HG02623 (cell line): ENCODE results near the gene ZNF684.
A peak's percentile ranks its signal among the peaks of the same experiment; 100 is the strongest.
"Not testable (repeated sequence)": the region's sequence is repeated elsewhere in the genome, so short reads cannot be mapped to it uniquely, and the experiment has no call there.

ENCODE experiments used
- ATAC-seq: cut with Tn5 transposase; IDR thresholded peaks from one replicate; pipeline ENCODE4 v1.9.1; 2021; ENCODE audit warnings: moderate library complexity; ENCODE audit not compliant: unreplicated experiment

ZNF684 gene

GRCh38 chr1:40531381-40532061, at the start of gene ZNF684:
Gene ZNF684 (plus strand): TSS chr1:40531637. CDS start chr1:40533167, 1,530 bp downstream.
- ATAC-seq = peak; percentile 98

DNA sequence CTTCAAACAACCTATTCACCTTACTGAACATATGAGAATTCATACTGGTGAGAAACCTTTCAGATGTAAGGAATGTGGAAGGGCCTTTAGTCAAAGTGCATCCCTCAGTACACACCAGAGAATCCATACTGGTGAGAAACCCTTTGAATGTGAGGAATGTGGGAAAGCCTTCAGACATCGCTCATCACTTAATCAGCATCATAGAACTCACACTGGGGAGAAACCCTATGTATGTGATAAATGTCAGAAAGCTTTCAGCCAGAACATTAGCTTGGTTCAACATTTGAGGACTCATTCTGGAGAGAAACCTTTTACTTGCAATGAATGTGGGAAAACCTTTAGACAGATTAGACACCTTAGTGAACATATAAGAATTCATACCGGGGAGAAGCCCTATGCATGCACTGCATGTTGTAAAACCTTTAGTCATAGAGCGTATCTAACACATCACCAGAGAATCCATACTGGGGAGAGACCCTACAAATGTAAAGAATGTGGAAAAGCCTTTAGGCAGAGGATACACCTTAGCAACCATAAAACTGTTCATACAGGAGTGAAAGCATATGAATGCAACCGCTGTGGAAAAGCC, 36.0 kb upstream of the ZNF684 start:
- no peak for ATAC-seq

GRCh38 chr1:40502651-40503050, 28.8 kb upstream of the ZNF684 start:
- not testable (repeated sequence) for ATAC-seq

DNA sequence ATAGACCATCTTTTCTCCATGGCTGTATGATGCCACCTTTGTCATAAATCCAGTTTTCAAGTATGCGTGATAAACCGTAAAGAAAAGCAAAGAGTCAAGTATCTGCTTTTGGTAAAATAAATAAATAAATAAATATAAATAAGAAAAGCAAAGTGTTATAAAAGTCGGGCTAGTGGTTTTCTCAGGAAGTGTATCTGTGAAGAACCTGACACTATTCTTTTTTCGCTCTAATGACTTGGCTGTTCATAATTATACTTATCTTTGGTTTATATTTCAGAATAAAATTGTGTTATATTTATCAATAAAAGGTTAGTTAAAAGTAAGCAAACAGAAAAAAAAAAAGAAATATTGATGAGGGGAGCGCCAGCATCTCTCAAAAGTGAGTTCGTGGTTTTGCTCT, 23.5 kb upstream of the ZNF684 start:
- ATAC-seq = no peak

- ATAC-seq = peak; percentile 75
Measured at GRCh38 chr1:40508375-40509341, 22.8 kb upstream of the ZNF684 start, which contains the start of gene EXO5. Gene EXO5 (plus strand): TSS chr1:40508767. CDS start chr1:40514545, 5,778 bp downstream.

DNA sequence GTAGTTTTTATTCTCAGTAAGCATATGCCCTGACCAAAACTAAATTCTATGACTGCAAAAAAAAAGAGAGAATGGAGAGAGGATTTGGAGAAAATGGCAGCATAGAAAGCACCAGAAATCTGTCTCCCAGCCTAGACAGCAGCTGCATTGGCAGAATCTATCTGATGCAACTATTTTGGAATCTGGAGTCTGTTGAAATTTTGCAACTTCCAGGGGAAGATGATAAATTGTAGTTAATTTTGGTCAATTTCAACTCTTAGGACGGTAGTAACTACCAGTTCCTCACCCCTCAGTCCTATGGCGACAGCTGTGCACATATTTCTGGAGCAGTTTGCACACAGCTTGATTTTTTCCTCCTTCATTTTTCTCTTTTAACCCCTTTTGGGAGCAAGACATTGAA, 11.9 kb upstream of the ZNF684 start:
- ATAC-seq = no peak

- ATAC-seq = no peak
Measured at GRCh38 chr1:40530735-40531380, 579 bp upstream of the ZNF684 start.

DNA sequence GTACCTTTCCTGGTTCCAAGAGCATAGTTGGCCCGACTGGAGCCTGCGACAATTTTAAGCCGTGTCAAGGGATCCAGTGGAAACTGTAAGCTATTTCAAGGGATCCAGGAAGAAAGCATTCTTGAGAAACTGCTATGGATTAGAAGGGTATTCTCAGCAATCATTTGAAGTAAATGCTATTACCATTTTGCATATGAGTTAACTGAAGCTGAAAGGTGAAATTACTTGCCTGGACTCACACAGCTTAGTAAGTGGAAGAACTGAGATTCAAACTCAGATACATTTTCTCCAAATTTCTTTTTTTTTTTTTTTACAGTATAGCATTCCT, 589 bp downstream of the ZNF684 start:
- ATAC-seq = no peak

GRCh38 chr1:40532844-40533424, 1.5 kb downstream of the ZNF684 start:
- no peak for ATAC-seq

DNA sequence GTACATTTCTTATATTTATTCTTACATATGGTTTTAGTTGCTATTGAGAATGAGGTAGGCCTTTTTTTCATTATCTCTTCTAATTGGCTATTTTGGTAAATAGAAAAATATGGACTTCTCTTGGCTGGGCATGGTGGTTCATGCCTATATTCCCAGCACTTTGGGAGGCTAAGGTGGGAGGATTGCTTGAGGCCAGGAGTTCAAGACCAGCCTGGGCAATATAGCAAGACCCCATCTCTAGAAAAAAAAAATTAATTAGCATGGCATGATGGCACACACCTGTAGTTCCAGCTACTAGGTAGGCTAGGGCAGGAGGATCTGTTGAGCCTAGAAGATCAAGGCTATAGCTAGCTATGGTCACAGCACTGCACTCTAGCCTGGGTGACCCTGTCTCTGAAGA, 3.2 kb downstream of the ZNF684 start:
- no peak for ATAC-seq

- ATAC-seq = no peak
Measured at GRCh38 chr1:40535732-40536131, 4.3 kb downstream of the ZNF684 start.

DNA sequence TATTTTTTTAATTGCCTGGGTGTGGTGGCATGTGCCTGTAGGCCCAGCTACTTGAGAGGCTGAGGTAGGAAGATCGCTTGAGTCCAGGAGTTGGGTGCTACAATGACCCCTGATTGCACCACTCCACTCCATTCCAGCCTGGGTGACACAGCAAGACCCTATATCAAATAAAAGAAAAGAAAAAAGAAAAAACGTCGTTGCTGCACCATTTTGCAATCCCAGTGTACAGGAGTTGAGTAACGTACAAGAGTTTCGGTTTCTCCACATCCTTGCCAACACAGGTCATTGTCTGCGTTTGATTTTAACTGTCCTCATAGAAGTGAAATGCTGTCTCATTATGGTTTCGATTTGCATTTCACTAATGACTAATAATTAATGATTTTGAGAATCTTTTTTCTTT, 7.9 kb downstream of the ZNF684 start:
- ATAC-seq = no peak

GRCh38 chr1:40546957-40547356, 15.5 kb downstream of the ZNF684 start:
- no peak for ATAC-seq

DNA sequence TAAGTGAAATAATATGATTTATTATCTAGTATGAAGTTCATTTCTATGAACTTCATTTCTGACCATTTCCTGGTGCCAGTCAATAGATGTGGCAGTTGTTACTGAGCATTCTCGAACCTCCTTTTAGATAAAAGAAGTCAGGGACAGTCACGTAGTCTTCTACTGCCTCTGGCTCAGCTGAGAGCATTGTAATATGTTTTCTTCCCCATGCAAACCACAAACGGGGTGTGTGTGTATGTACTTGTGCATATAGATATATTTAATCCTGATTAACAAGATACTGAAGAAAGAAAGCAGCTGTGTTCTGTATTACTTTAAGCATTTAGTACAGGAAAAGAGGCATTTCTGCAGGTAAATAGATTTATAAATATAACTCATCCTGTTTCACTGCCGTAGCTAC, 21.6 kb downstream of the ZNF684 start:
- no peak for ATAC-seq

- ATAC-seq = not testable (repeated sequence)
Measured at GRCh38 chr1:40554807-40555206, 23.4 kb downstream of the ZNF684 start.

GRCh38 chr1:40556121-40556520, 24.7 kb downstream of the ZNF684 start:
- no peak for ATAC-seq

DNA sequence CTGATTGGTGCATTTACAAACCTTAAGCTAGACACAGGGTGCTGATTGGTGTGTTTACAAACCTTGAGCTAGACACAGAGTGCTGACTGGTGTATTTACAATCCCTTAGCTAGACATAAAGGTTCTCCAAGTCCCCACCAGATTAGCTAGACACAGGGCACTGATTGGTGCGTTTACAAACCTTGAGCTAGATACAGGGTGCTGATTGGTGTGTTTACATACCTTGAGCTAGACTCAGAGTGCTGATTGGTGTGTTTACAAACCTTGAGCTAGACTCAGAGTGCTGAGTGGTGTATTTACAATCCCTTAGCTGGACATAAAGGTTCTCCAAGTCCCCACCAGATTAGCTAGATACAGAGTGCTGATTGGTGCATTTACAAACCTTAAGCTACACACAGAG, 26.8 kb downstream of the ZNF684 start:
- ATAC-seq = not testable (repeated sequence)

DNA sequence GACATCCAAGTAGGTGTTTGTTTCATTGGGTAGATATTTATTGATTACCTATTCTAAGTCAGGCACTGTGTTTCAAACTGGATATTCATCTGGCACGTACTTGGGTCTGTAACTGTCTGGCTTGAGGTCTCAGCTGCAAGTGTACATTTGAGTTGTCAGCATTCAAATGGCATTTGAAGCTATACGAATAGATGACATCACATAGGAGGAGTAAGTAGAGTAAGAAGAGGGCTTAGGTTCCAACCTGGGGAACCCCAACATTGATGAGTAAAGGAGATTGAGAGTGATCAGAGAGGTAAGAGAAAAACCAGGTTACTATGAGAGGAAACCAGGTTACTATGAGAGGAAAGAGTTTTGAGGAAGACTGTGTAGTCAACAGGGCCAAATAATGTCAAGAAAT, 30.7 kb downstream of the ZNF684 start:
- ATAC-seq = no peak

DNA sequence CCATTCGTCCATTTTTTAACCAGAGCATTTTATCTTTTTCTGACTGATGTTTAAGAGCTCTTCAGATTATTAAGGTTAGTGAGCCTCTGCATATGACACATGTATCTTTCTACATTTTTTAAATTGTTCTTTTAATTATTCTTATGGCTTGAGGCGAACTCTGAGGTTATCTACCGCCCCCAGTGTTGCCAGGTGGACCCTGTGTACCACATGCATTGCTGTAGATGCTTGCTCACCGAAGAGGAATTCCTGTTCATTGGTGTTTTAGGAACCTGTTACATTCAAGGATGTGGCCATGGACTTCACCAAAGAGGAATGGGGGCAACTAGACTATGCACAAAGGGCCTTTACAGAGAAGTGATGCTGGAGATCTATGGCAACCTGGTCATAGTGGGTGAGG, 31.8 kb downstream of the ZNF684 start:
- no peak for ATAC-seq

DNA sequence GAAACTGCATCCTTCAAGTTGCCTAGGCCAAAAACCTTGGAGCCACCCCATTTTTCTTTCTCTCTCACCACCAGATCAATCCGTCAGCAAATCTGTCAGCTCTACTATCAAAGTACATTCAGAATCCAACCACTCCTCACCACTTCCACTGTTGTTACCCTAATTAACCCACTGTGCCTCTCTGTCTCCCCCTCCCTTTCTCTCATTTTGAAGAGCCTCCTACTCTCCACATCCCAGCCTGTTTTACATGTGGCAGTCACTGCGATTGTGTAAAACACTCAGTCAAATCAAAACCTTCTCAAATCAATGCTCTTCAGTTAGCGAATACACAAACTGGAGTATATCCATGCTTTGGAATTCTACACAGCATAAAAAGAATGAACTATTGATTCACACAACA, 33.1 kb downstream of the ZNF684 start:
- ATAC-seq = no peak

DNA sequence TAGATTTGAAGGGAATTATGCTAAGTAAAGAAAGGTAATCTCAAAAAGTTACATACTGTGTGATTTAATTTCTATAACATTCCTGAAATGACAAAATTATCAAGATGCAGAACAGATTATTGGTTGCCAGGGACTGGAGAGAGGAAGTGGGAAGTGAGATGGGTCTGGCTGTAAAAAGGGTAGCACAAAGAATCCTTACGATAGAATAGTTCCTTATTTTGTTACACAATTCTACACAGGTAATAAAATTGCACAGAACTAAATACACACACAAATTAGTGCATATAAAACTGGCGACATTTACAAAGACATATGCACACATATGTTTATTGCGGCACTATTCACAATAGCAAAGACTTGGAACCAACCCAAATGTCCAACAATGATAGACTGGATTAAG, 33.5 kb downstream of the ZNF684 start:
- no peak for ATAC-seq
